ENCODE measurements around the gene SEPTIN1.
A peak's percentile ranks its signal among the peaks of the same experiment; 100 is the strongest.
"Not testable (repeated sequence)": the region's sequence is repeated elsewhere in the genome, so short reads cannot be mapped to it uniquely, and the experiment has no call there.

SEPTIN1 gene

DNA sequence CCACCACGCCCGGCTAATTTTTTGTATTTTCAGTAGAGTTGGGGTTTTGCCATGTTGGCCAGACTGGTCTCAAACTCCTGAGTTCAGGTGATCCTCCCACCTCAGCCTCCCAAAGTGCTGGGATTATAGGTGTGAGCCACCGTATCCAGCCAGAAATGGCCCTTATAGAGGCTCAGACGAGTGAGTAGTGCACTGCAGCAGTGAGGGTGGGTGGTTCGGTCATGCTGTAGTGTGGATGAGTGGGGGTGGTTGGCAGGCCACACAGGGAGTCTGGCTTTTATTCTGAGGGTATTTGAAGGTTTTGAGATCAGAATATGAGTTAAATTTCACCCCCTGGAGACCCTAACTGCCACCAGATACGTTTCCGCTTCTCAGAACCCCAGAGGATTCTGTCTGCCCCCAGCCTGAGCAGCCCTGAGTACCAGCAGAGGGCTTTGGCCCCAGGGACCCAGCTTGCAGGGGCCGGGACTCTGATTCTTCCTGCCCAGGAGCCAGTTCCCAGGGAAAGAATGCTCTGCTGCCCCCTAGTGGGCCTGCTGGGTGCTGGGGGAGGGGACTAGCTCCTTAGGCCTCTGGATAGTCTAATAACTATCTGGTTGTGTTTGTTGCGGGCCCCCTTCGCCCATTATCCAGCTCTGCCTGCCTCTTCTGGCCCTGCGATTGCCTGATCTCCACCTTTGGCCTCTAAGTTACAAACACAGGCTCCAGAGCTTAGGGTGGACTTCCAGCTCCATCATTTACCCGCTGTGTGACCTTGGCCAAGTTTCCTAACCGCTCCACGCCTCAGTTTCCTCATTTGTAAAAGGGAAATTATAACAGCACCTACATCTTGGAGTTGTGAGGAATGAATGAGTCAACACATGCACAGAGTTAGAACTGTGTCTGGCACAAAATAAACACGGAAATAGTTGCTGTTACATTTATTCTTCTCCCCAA is 27.0 kb upstream of the SEPTIN1 start:
- no peaks in the 10 kb centered on the region for H3K27me3 Mint-ChIP-seq
- H3K27ac Mint-ChIP-seq, result peak overlapping the region; percentile 77
- H3K9me3 Mint-ChIP-seq, result no peaks in the 10 kb centered on the region
- peaks cover 50% of the 10 kb centered on the region for H3K36me3 Mint-ChIP-seq (ENCODE audit: low read depth)
- peaks cover 44% of the 10 kb centered on the region for H3K4me1 Mint-ChIP-seq (ENCODE audit: low read depth)
- peak overlapping the region; percentile 87 for H3K4me3 Mint-ChIP-seq
- peak; percentile 95 for DNase-seq

DNA sequence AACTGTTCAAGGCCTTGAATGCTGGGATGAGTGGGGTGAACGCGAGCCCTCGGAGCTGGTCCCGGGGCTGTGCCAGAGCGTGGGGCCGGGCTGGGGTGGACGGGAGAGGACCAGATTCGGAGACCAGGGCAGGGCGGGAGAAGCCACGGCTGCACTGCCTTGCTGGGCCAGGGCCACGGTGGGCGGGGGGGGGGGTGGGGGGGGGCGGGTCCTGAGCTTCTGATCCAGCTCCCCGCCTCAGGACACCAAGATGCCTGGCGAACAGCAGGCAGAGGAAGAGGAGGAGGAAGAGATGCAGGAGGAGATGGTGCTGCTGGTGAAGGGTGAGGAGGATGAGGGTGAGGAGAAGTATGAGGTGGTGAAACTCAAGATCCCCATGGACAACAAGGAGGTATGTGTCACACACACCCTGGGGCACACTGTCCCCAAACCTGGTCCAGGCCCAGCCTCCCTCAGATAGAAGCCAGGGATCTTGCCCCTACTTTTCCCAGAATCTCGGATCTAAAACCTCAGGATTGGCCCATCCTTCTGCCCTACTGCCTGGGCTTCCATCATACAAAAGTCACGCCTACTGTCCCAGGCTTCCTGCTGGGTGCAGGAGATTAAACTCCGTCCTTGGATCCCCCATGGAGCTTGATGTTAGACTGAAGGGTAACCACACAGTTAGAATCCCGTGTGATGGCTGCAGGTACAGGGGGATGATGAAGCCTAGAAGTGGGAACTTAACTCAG is 25.6 kb upstream of the SEPTIN1 start:
- no peaks in the 10 kb centered on the region for H3K27me3 Mint-ChIP-seq
- DNase-seq, result no peak
- H3K9me3 Mint-ChIP-seq, result no peaks in the 10 kb centered on the region
- peaks cover 38% of the 10 kb centered on the region for H3K4me1 Mint-ChIP-seq (ENCODE audit: low read depth)
- peak overlapping the region; percentile 92 for H3K27ac Mint-ChIP-seq
- H3K36me3 Mint-ChIP-seq (ENCODE audit: low read depth), result peaks cover 36% of the 10 kb centered on the region
- H3K4me3 Mint-ChIP-seq, result peak overlapping the region; percentile 87

DNA sequence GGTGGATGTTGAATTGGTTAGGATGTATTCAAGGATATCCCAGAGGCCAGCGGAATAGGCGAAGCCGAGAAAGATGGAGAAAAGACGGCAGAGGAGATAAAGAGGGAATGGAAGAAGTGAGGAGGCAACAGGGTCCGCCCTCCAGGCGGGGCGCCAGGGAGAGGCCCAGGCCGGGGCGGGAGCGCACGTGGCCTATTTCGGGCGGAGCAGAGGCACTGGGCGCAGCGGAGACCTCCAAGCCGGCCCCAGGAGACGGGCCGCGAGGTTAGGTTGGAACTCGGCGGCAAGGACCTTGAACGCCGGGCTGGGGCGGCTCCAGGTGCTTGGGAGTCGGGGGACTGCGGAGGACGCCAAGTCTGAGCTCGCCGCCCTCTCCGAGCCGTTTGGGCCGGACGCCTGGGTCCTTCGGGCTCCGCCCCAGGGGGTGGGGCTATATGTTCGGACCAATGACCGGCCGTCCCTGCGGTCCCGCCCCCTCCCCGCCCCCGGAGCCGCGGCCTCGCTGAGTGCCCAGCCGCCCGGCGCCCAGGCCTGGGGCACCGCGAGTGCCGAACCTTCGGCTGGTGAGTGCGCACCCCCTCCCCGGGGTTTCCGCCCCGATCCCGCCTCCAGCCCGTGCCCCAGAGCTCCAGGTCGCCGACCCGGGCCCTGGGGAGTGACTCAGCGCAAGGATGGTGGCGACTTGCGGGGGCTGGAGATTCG is 24.9 kb upstream of the SEPTIN1 start, which contains the start of gene ZNF771:
Gene ZNF771 (plus strand): TSS at position 505 of the 702 bp plus-strand sequence. CDS start 448 bp downstream, outside the sequence.
- H3K36me3 Mint-ChIP-seq (ENCODE audit: low read depth), result peaks cover 29% of the 10 kb centered on the region
- no peaks in the 10 kb centered on the region for H3K9me3 Mint-ChIP-seq
- peak; percentile 97 for DNase-seq
- H3K4me3 Mint-ChIP-seq, result peak within 1 kb of the TSS; percentile 87
- H3K27me3 Mint-ChIP-seq, result no peaks in the 10 kb centered on the region
- peak within 1 kb of the TSS; percentile 99 for H3K27ac Mint-ChIP-seq
- peaks cover 36% of the 10 kb centered on the region for H3K4me1 Mint-ChIP-seq (ENCODE audit: low read depth)

DNA sequence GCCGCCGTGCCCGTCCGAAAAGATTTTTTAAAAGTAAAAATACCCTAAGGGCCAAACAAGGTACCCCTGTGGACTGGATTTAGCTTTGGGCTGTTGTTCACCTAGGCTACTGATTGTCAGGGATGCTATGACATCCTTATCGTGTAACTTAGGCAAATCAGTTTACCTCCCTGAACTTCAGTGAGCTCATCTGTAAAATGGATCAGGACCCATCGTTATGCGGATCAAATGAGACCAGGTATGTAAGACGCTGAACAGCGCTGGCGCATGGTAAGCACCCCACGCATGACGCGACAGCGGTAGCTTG is 24.4 kb upstream of the SEPTIN1 start:
- peak overlapping the region; percentile 99 for H3K27ac Mint-ChIP-seq
- H3K27me3 Mint-ChIP-seq, result no peaks in the 10 kb centered on the region
- DNase-seq, result no peak
- peaks cover 32% of the 10 kb centered on the region for H3K4me1 Mint-ChIP-seq (ENCODE audit: low read depth)
- peak overlapping the region; percentile 87 for H3K4me3 Mint-ChIP-seq
- peaks cover 23% of the 10 kb centered on the region for H3K36me3 Mint-ChIP-seq (ENCODE audit: low read depth)
- H3K9me3 Mint-ChIP-seq, result no peaks in the 10 kb centered on the region

DNA sequence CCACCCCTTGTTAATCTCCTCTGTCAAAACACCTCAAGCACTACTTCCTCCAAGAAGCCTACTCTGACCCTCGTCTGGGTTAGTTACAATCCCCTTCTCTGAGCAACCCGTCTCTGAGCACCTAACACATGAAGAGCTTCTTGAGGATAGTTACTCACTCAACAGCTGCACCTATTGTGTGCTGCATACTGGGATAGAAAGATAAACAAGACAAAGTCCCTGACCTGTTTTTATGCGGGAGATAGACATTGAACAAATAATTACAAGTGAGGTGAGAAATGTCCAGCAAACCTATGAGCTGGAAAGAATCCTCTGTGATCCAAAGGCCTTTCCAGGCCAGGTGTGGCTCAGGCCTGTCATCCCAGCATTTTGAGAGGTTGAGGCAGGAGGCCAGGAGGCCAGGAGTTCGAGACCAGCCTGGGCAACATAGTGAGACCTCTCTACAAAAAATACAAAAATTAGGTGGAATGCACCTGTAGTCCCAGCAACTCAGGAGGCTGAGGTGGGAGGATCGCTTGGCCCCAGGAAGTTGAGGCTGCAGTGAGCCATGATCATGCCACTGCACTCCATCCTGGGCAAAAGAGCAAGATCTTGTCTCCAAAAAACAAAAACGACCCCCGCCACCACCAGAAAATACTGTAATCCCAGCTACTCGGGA is 19.5 kb upstream of the SEPTIN1 start:
- no peak for DNase-seq
- peak overlapping the region; percentile 22 for H3K27ac Mint-ChIP-seq

DNA sequence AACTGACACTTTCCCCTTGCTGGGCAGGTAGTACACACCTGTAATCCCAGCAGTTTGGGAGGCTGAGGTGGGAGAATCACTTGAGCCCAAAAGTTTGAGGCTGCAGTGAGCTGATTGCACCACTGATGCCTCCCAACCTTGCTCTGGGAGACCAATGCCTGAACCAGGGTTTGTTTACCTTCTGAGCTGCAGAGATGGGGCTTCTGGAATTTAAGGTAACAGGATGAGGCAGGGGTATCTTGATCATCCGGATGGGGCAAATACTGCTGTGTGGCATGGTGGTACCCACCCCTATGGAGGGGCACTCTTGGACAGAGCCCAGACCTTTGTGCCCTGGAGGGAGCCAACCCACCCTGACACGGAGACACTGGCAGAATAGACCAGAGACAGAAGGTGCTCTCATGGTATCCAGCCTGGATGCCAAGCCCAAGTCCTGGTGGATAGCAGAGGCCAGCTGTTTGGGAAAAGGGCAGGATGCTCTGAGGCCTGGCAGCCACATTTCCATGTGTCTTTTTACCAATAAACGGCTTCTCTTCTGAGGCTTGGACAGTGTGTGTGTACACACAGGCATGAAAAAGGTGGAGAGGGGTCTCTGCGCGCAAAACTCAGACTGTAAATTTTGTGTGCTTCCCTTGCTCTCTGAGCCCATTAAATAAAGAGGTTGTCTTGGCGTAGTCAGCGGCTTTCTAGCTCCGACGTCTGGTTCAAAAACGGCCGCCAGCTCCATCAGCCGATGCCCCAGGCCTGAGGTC is 17.2 kb upstream of the SEPTIN1 start:
- Mint-ChIP-seq H3K27ac (peak overlapping the region; percentile 92), H3K36me3 (ENCODE audit: low read depth) (peaks cover 44% of the 10 kb centered on the region), H3K27me3 (no peaks in the 10 kb centered on the region), H3K4me1 (ENCODE audit: low read depth) (peaks cover 52% of the 10 kb centered on the region), H3K4me3 (peak overlapping the region; percentile 83), H3K9me3 (no peaks in the 10 kb centered on the region)
- no peak for DNase-seq

More for the DNA sequence above, 19.5 kb upstream of the SEPTIN1 start:
- H3K27me3 Mint-ChIP-seq, result no peaks in the 10 kb centered on the region
- H3K9me3 Mint-ChIP-seq, result no peaks in the 10 kb centered on the region
- peak overlapping the region; percentile 43 for H3K4me3 Mint-ChIP-seq
- peaks cover 46% of the 10 kb centered on the region for H3K4me1 Mint-ChIP-seq (ENCODE audit: low read depth)
- H3K36me3 Mint-ChIP-seq (ENCODE audit: low read depth), result peaks cover 32% of the 10 kb centered on the region

DNA sequence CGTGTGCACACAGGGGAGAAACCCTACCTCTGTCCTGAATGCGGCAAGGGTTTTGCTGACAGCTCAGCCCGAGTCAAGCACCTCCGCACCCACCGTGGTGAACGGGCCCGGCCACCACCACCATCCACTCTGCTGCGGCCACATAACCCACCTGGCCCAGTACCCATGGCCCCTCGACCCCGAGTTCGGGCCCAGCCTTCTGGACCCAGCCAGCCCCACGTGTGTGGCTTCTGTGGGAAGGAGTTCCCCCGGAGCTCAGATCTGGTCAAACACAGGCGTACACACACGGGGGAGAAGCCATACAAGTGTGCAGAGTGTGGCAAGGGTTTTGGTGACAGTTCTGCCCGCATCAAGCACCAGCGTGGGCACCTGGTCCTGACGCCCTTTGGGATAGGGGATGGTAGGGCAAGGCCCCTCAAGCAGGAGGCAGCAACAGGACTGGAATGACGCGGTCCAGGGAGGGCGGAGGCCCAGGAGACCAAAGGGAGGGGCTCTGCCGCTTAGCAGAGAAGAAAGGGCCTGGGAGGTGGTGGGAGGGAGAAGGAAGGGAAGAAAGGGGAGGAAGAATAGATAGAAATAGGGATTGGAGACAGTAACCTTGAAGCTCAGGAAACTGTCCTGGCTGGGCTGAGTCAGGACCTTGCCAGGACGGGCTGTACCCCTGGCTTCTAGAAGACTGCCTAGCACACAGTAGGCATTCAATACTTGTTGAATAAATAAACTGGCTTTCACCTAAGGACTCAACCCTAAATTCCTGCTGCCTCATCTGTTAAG is 16.5 kb upstream of the SEPTIN1 start:
- H3K4me3 Mint-ChIP-seq, result no peak overlapping the region
- H3K9me3 Mint-ChIP-seq, result no peaks in the 10 kb centered on the region
- H3K4me1 Mint-ChIP-seq (ENCODE audit: low read depth), result peaks cover 55% of the 10 kb centered on the region
- no peak for DNase-seq
- peak overlapping the region; percentile 92 for H3K27ac Mint-ChIP-seq
- H3K27me3 Mint-ChIP-seq, result no peaks in the 10 kb centered on the region
- peaks cover 44% of the 10 kb centered on the region for H3K36me3 Mint-ChIP-seq (ENCODE audit: low read depth)

DNA sequence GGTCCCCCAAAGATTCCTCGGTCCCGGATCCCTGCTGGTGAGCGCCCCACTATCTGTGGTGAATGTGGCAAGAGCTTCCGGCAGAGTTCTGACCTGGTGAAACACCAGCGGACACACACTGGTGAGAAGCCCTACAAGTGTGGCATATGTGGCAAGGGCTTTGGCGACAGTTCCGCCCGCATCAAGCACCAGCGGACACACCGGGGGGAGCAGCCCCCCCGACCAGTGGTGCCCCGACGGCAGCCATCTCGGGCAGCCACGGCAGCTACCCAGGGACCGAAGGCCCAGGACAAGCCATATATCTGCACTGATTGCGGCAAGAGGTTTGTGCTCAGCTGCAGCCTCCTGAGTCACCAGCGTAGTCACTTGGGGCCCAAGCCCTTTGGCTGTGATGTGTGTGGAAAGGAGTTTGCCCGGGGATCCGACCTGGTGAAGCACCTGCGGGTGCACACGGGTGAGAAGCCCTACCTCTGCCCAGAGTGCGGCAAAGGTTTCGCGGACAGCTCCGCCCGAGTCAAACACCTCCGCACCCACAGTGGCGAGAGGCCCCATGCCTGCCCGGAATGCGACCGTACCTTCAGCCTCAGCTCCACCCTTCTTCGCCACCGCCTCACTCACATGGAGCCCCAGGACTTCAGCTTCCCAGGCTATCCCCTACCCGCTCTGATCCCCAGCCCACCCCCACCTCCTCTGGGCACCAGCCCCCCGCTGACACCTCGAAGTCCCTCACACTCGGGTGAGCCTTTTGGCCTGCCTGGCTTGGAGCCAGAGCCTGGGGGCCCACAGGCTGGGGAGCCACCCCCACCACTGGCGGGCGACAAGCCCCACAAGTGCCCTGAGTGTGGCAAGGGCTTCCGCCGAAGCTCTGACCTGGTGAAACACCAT is 15.7 kb upstream of the SEPTIN1 start:
- Mint-ChIP-seq H3K27ac (peak overlapping the region; percentile 92), H3K27me3 (no peaks in the 10 kb centered on the region), H3K36me3 (ENCODE audit: low read depth) (peaks cover 44% of the 10 kb centered on the region), H3K4me1 (ENCODE audit: low read depth) (peaks cover 55% of the 10 kb centered on the region), H3K4me3 (no peak overlapping the region), H3K9me3 (no peaks in the 10 kb centered on the region)
- no peak for DNase-seq

DNA sequence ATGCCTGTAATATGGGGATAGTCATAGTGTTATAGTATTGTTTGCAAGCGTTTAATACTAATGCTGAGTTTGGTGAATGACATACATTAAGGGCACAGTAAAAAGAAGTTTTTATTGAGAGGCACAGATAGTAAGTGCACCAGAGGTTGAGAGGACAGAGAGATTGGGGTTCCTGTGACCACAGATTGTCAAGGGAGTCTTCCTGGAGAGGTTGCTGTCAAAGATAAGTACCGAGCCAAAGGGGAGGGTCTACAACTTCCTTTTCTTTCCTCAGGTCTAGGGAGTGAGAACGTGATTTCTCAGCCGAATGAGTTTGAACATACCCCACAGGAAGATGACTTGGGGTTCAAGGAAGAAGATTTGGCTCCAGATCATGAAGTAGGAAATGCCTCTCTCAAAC is 14.7 kb upstream of the SEPTIN1 start:
- Mint-ChIP-seq H3K4me3 (peak overlapping the region; percentile 87), H3K4me1 (ENCODE audit: low read depth) (peaks cover 55% of the 10 kb centered on the region), H3K27me3 (no peaks in the 10 kb centered on the region), H3K9me3 (no peaks in the 10 kb centered on the region), H3K27ac (peak overlapping the region; percentile 20), H3K36me3 (ENCODE audit: low read depth) (peaks cover 44% of the 10 kb centered on the region)
- DNase-seq, result no peak

DNA sequence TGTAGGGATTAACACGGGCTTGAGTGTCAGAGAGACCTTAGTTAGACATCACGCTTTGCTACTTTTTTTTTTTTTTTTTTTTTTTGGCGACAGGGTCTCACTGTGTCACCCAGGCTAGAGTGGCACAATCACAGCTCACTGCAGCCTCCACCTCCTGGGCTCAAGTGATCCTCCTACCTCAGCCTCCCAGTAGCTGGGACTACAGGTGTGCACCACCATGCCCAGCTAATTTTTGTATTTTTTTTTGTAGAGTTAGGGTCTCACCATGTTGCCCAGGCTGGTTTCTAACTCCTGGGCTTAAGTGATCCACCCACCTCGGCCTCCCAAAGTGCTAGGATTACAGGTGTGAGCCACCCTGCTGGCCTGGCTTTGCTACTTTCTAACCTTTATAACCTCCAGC is 14.3 kb upstream of the SEPTIN1 start:
- H3K27ac Mint-ChIP-seq, result peak overlapping the region; percentile 20
- H3K4me3 Mint-ChIP-seq, result peak overlapping the region; percentile 87
- not testable (repeated sequence) for H3K27me3 Mint-ChIP-seq, H3K9me3 Mint-ChIP-seq, DNase-seq
- peaks cover 54% of the 10 kb centered on the region for H3K4me1 Mint-ChIP-seq (ENCODE audit: low read depth)
- H3K36me3 Mint-ChIP-seq (ENCODE audit: low read depth), result peaks cover 44% of the 10 kb centered on the region

DNA sequence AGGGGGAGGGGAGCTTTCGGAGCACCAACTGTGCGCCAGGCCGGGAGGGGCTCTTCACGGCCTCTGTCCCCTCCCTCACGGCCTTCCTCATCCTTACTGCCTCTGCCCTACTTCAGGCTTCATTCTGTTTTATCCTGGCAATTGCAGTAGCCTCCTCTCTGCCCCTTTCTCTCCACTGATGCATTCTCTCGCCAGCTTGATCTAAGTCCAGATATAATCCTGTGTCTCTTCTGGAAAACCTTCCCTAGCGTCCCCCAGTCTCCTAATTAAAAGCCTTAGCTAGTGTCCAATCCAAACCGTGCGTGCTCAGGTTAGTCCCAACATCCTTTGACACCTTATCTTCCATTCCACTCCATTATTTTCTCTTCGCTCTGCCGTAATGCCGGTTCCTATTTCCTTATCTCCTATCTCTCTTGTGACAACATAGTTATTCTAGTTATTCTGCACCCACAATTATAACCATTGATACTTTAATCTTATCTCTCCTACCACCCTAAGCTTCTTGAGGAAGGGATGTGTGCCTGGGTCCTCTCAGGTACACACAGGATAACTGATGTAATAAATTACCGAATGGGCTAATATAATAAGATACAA is 13.7 kb upstream of the SEPTIN1 start:
- Mint-ChIP-seq H3K36me3 (ENCODE audit: low read depth) (peaks cover 44% of the 10 kb centered on the region), H3K4me1 (ENCODE audit: low read depth) (peaks cover 51% of the 10 kb centered on the region), H3K9me3 (no peaks in the 10 kb centered on the region), H3K27me3 (no peaks in the 10 kb centered on the region), H3K27ac (peak overlapping the region; percentile 80), H3K4me3 (peak overlapping the region; percentile 87)
- no peak for DNase-seq

Data from activated T-cell treated with anti-CD3 and anti-CD28 coated beads, Interleukin-2, amount 50 U/mL, for 24 hours (primary cell).